Endothelial cell of umbilical vein (primary cell): ENCODE data around the gene NUCKS1. TPM values are rescaled to one million over a fixed set of nuclear protein-coding genes. Genes with fewer than 3 reads are reported as not detected.

ENCODE experiments used
- BruUV-seq: library from RNA; stranded (reverse); fragments of 400-500 nt; replicated peaks from 2 replicates; lab custom pipeline; 2021; lab: Mats Ljungman, UMichigan
- CTCF ChIA-PET: fragments of 300-600, 350-600 bp; sonication (Branson Sonifier 250); formaldehyde crosslinking; loops from one replicate; lab custom pipeline; 2021; ENCODE audit warnings: antibody characterized with exemption, inconsistent platforms; lab: Charles Lee
- POLR2A ChIA-PET: fragments of 300-600, 350-600 bp; sonication (Branson Sonifier 250); formaldehyde crosslinking; loops from one replicate; lab custom pipeline; 2021; ENCODE audit warnings: antibody characterized with exemption, inconsistent platforms; lab: Charles Lee
- DNase-seq: peaks from one replicate; pipeline ENCODE4 v3.0.0-alpha.2; 2011; ENCODE audit warnings: low read depth, low spot score
- FAIRE-seq: peaks from 2 replicates; lab custom pipeline; 2011; peaks lifted over from hg19 to GRCh38; lab: Jason Lieb, UNC
- H2AFZ ChIP-seq: 2 replicates; pipeline ENCODE4 v1.6.0; 2012; ENCODE audit warnings: low read depth, low read length, control low read depth, inconsistent platforms
- H3K27ac ChIP-seq: 2 replicates; pipeline ENCODE4 v1.5.1; 2011; ENCODE audit warnings: low read depth, mild to moderate bottlenecking, control low read depth, low read length, moderate library complexity; ENCODE audit not compliant: insufficient read depth
- H3K27me3 ChIP-seq, 2 experiments: 2 replicates each; pipeline versions ENCODE4 v1.6.0 to v1.6.1; 2011; ENCODE audit warnings: low read length in 2 of 2, mixed read lengths in 1 of 2; ENCODE audit not compliant: control insufficient read depth in 2 of 2, insufficient read depth in 2 of 2
- H3K36me3 ChIP-seq, 2 experiments: 2 replicates in 1 of 2; 3 replicates in 1 of 2; pipeline ENCODE4 v1.5.1; 2011; ENCODE audit warnings: low read length in 2 of 2, mild to moderate bottlenecking in 1 of 2, moderate library complexity in 1 of 2; ENCODE audit not compliant: control insufficient read depth in 2 of 2, insufficient read depth in 2 of 2; ENCODE audit errors: extremely low read depth in 1 of 2
- H3K4me1 ChIP-seq: 3 replicates; pipeline ENCODE4 v1.5.1; 2011; ENCODE audit warnings: mild to moderate bottlenecking, low read length; ENCODE audit not compliant: control insufficient read depth, insufficient read depth; ENCODE audit errors: extremely low read depth
- H3K4me2 ChIP-seq: 2 replicates; pipeline ENCODE4 v1.6.1; 2011; ENCODE audit warnings: low read length, control low read depth, mixed read lengths; ENCODE audit not compliant: insufficient read depth
- H3K4me3 ChIP-seq, 3 experiments: fragments of 200-600 bp in 1 of 3; sonication (generic), shearing (Covaris generic) in 1 of 3; replicated peaks in 1 of 3; 2 replicates each; pipeline ENCODE4 v1.5.1; 2011 to 2016; ENCODE audit warnings: control low read depth in 3 of 3, low read length in 3 of 3, mild to moderate bottlenecking in 2 of 3, inconsistent platforms in 1 of 3, low read depth in 1 of 3, moderate library complexity in 1 of 3; ENCODE audit not compliant: insufficient read depth in 1 of 3
- H3K79me2 ChIP-seq: 2 replicates; pipeline ENCODE4 v1.6.0; 2012; ENCODE audit warnings: low read length, inconsistent platforms; ENCODE audit not compliant: control insufficient read depth, insufficient read depth
- H3K9ac ChIP-seq: replicated peaks from 2 replicates; pipeline ENCODE3; 2011; ENCODE audit warnings: low read length, control low read depth; ENCODE audit not compliant: insufficient read depth; ENCODE audit errors: extremely low read depth
- H3K9me1 ChIP-seq: replicated peaks from 3 replicates; pipeline ENCODE4 v1.6.0; 2011; ENCODE audit warnings: mild to moderate bottlenecking, low read length; ENCODE audit not compliant: control insufficient read depth, insufficient read depth; ENCODE audit errors: extremely low read depth
- H3K9me3 ChIP-seq: replicated peaks from 2 replicates; pipeline ENCODE4 v1.5.1; 2012; ENCODE audit warnings: low read length, inconsistent platforms; ENCODE audit not compliant: control insufficient read depth, insufficient read depth
- H4K20me1 ChIP-seq: replicated peaks from 2 replicates; pipeline ENCODE3; 2011; ENCODE audit warnings: mild to moderate bottlenecking, low read length; ENCODE audit not compliant: control insufficient read depth, insufficient read depth; ENCODE audit errors: extremely low read depth
- EZH2 ChIP-seq: IDR thresholded peaks from 2 replicates; pipeline ENCODE4 v1.6.1; 2012; ENCODE audit warnings: borderline replicate concordance, low read depth, mild to moderate bottlenecking, moderate library complexity, low read length, inconsistent platforms; ENCODE audit not compliant: severe bottlenecking
- FOS ChIP-seq: IDR thresholded peaks from 2 replicates; pipeline ENCODE4 v1.6.1; 2011; ENCODE audit warnings: mild to moderate bottlenecking, low read length, moderate library complexity, borderline replicate concordance; ENCODE audit not compliant: insufficient read depth
- GATA2 ChIP-seq: IDR thresholded peaks from 2 replicates; pipeline ENCODE4 v1.7.0; 2011; ENCODE audit warnings: low read depth, mild to moderate bottlenecking, moderate library complexity, mixed read lengths, low read length; ENCODE audit not compliant: insufficient read length, insufficient read depth
- JUN ChIP-seq: IDR thresholded peaks from 2 replicates; pipeline ENCODE4 v1.6.1; 2011; ENCODE audit warnings: borderline replicate concordance, low read depth; ENCODE audit not compliant: insufficient read length, insufficient read depth
- MYC ChIP-seq: IDR thresholded peaks from one replicate; pipeline ENCODE4 v1.6.1; 2011; ENCODE audit warnings: mild to moderate bottlenecking, low read depth, low read length
- POLR2A ChIP-seq: IDR thresholded peaks from 2 replicates; pipeline ENCODE4 v1.6.1; 2012; ENCODE audit warnings: low read depth, mild to moderate bottlenecking, control low read depth, low read length
- POLR2AphosphoS5 ChIP-seq: IDR thresholded peaks from 2 replicates; pipeline ENCODE4 v1.6.1; 2012; ENCODE audit warnings: low read depth, mild to moderate bottlenecking, control low read depth, low read length, moderate library complexity; ENCODE audit not compliant: insufficient read depth
- dilution Hi-C: fragments of 300-500 bp; cut with MboI; formaldehyde crosslinking; loops from one replicate; pipeline ENCODE4 v1.15.0; 2019; ENCODE audit warnings: low sequenced_read_pairs; ENCODE audit not compliant: extremely low pct_ligation_motif_present
- intact Hi-C: fragments of 100-400 bp; cut with micrococcal nuclease; formaldehyde crosslinking; loops from one replicate; pipeline ENCODE4 v1.10.0; 2022
- polyA plus RNA-seq, 4 experiments: library from polyadenylated mRNA; depleted of rRNA in 3 of 4; stranded (reverse) in 3 of 4; unstranded in 1 of 4; fragments of >200 nt; gene quantifications; 2 replicates each; pipeline versions ENCODE4 v1.2.1 to v1.2.3, GENCODE V29; 2011 to 2012; ENCODE audit warnings: missing spikeins in 1 of 4
- total RNA-seq: library from RNA; stranded (reverse); gene quantifications from 2 replicates; pipeline ENCODE4 v1.2.3, GENCODE V29; 2021
- TF ChIP-seq, protein P1 (sequence below): IDR thresholded peaks from 2 replicates; pipeline ENCODE4 v1.6.1; 2011; ENCODE audit not compliant: insufficient read depth, insufficient read length
- TF ChIP-seq, protein P2 (sequence below), 2 donors: IDR thresholded peaks; 1 replicate in 1 of 2; 2 replicates in 1 of 2; pipeline ENCODE4 v1.5.1; 2011; ENCODE audit warnings: low read length in 2 of 2, mild to moderate bottlenecking in 2 of 2, moderate library complexity in 2 of 2, control low read depth in 1 of 2, inconsistent platforms in 1 of 2, low read depth in 1 of 2; ENCODE audit not compliant: insufficient read depth in 1 of 2; ENCODE audit errors: extremely low read depth in 1 of 2

Gene NUCKS1
- total and polyA plus RNA-seq, 2 donors (not counting 3 experiments of a cell fraction or from before 2014, with no cell fraction given): 53.7 to 282 TPM

DNA sequence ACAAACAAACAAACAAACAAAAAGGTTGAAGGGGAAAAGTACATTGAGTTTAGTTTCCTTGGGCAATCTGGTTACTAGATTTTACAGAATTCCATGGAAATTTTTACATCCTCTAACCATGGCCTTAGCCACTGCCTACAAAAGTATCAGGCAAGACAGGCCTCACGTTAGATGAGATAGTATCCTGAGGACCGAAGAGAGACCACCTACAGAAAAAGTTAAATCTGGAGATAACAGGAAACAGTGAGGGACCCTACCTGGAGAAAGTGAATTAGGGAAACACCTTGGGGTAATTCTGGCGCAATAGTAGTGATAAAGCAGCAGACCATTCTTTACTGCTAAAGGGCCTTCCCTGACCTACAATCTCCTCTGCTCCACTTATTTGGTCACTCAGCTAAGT is 16.6 kb upstream of the NUCKS1 start:
- ChIA-PET CTCF (interaction anchor here (0.7 to 2.8 kb wide), 4 partner anchors 9 to 152 kb away, joined by 3 to 7 read pairs (median 4); partner anchors contain the start of gene RAB29), POLR2A (no interaction called here)
- Histone ChIP-seq H3K36me3 (peaks cover 0 to 2% of the 10 kb centered on the region in 2 experiments), H3K4me3 (no peak overlapping the region), H4K20me1 (no peaks in the 10 kb centered on the region), H3K79me2 (no peaks in the 10 kb centered on the region), H3K9me1 (no peaks in the 10 kb centered on the region), H2AFZ (no peak overlapping the region), H3K27ac (no peak overlapping the region), H3K9ac (no peak overlapping the region), H3K9me3 (no peaks in the 10 kb centered on the region), H3K4me2 (no peak overlapping the region), H3K27me3 (no peaks in the 10 kb centered on the region), H3K4me1 (peaks cover 4% of the 10 kb centered on the region)
- DNase-seq (no peak), FAIRE-seq (no peak)
- no TSS peak for BruUV-seq
- TF ChIP-seq POLR2AphosphoS5 (no peak), MYC (no peak), FOS (no peak), GATA2 (no peak), POLR2A (no peak), JUN (no peak), EZH2 (no peak)
- TF ChIP-seq, protein P1, sequence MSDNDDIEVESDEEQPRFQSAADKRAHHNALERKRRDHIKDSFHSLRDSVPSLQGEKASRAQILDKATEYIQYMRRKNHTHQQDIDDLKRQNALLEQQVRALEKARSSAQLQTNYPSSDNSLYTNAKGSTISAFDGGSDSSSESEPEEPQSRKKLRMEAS: no peak
- TF ChIP-seq, protein P2, sequence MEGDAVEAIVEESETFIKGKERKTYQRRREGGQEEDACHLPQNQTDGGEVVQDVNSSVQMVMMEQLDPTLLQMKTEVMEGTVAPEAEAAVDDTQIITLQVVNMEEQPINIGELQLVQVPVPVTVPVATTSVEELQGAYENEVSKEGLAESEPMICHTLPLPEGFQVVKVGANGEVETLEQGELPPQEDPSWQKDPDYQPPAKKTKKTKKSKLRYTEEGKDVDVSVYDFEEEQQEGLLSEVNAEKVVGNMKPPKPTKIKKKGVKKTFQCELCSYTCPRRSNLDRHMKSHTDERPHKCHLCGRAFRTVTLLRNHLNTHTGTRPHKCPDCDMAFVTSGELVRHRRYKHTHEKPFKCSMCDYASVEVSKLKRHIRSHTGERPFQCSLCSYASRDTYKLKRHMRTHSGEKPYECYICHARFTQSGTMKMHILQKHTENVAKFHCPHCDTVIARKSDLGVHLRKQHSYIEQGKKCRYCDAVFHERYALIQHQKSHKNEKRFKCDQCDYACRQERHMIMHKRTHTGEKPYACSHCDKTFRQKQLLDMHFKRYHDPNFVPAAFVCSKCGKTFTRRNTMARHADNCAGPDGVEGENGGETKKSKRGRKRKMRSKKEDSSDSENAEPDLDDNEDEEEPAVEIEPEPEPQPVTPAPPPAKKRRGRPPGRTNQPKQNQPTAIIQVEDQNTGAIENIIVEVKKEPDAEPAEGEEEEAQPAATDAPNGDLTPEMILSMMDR (IDR thresholded peaks at IDR 0.05; ENCODE audit: extremely low read depth in 1 of 2, insufficient read depth in 1 of 2, low read depth in 1 of 2, low read length in 2 of 2): no peak
- dilution Hi-C loops (no loop called here), intact Hi-C loops (no loop called here)
